HG02981 (cell line): ENCODE results near the gene ZNF804A.
A peak's percentile ranks its signal among the peaks of the same experiment; 100 is the strongest.
"Not testable (repeated sequence)": the region's sequence is repeated elsewhere in the genome, so short reads cannot be mapped to it uniquely, and the experiment has no call there.

ENCODE experiments used
- ATAC-seq: cut with Tn5 transposase; IDR thresholded peaks from one replicate; pipeline ENCODE4 v1.9.1; 2021; ENCODE audit warnings: mild to moderate bottlenecking, moderate library complexity; ENCODE audit not compliant: unreplicated experiment

ZNF804A gene

DNA sequence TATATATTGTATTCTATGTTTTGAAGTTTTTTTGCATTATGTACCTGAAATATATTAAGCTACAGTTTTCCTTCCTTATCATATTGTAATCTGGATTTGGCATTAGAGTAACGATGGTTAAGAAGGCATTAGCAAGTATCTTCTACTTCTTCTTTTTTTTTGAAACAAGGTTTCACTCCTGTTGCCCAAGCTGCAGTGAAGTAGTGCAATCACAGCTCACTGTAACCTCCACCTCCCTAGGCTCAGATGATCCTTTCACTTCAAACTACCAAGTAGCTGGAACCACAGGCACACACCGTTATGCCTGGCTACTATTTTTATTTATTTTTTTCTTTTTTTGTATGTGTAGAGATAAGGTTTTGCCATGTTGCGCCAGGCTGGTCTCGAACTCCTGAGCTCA lies 201.1 kb downstream of the ZNF804A start:
- no peak for ATAC-seq

DNA sequence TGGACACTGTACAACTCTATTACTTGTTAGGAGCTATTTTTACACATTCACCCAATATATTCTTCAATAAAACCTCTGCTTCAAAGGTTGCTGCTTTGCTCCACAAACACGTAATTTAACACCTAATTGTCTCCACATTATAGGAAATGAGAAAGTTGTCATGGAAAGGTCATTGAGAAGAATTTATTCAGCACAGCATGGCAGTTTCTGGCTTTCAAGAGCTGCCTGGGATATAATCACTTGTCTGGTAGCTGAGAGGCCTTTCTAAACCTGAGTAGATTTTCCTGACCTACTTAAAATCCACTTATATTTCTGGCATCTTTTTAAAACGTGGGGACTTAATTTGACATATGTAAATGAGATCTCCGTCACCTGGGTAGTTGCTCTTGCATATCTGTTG lies 216.1 kb downstream of the ZNF804A start:
- no peak for ATAC-seq

GRCh38 chr2:184815824-184816223 lies 217.5 kb downstream of the ZNF804A start:
- no peak for ATAC-seq

- no peak for ATAC-seq
These were observed 226.3 kb downstream of the ZNF804A start for GRCh38 chr2:184824597-184824996.

- ATAC-seq, result no peak
These were observed 232.2 kb downstream of the ZNF804A start for GRCh38 chr2:184830531-184830930.

- no peak for ATAC-seq
These were observed 236.5 kb downstream of the ZNF804A start for GRCh38 chr2:184834699-184835397.

DNA sequence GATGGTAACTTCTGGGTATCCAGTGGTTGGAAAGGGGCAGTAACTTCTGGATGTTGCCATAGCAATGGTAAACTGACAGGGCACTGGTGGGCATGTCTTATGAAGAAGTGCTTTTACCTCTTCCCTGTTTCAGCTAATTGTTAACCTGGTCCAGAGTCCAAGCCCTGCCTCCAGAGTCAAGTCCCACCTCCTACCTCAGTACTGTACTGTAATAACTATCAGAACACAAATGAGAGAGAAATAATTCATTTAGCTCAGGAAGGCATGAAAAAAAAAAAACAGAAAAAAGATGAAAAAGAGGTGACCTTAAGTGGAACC lies 237.0 kb downstream of the ZNF804A start:
- ATAC-seq, result no peak

DNA sequence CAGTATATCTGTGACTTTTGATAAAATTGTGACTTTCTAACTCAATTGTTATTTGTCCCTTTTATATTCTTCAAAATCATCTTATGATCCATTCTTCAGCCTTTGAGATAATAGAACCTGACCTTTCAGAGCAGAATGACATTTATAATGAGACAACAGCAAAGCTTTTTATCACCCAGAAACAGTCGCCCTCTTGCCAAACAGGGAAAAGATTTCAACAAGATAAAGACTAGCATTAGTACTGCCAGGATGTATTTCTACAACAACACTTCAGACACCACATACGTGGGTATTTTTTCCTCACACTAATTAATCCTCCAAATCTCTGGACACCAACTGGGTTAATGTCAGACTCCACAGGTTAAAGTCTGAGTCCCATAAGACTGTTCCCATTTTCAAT lies 249.0 kb downstream of the ZNF804A start:
- ATAC-seq, result no peak

GRCh38 chr2:184849516-184849915 lies 251.2 kb downstream of the ZNF804A start:
- no peak for ATAC-seq

DNA sequence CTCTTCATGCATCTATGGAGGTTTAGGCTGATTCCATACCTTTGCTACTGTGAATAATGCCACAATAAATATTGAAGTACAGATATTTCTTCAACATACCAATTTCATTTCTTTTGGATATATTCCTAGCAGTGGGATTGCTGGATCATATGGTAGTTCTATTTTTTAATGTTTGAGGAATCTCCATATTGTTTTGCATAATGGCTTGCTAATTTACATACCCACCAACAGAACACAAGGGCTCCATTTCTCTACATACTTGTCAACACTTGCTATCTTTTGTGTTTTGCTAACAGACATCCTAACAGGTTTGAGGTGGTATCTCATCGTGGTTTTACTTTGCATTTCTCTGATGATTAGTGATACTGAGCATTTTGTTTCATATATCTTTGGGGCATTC lies 253.2 kb downstream of the ZNF804A start:
- no peak for ATAC-seq

DNA sequence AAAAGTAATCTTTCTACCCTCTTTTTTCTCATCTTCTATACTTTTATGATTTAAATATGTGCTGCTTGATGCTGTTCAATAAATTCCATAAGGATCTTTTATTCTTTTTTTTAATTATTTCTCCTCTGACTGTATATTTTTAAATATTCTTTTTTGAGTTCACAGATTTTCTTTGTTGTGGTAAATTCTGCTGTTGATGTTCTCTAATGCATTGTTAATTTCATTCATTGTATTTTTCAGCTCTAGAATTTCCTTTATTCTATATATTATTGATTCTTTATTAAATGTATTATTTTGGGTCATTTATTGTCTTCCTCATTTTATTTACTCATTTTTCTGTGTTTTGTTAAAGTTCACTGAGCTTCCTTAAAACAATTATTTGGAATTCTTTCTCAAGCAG lies 260.9 kb downstream of the ZNF804A start:
- no peak for ATAC-seq

DNA sequence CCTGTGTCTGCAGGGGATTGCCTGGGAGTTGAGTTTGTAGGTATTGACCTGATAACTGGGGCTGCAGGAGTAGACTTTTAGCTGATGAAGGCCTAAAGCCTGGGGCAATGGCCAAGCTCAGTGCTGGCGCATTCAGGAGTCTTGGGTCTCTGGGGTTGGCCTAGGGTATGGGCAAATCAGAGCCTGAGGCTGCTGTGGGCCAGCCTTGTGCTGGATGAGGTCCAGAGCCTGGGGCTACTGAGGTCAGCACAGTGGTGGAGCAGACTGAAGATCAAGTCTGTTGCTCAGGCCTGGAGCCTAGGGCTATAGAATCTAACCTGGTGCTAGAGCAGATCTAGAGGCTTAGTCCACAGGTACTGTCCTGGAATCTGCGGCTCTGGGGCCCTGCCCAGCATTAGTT lies 262.4 kb downstream of the ZNF804A start:
- ATAC-seq, result no peak

GRCh38 chr2:184875212-184875611 lies 276.9 kb downstream of the ZNF804A start:
- ATAC-seq, result no peak

DNA sequence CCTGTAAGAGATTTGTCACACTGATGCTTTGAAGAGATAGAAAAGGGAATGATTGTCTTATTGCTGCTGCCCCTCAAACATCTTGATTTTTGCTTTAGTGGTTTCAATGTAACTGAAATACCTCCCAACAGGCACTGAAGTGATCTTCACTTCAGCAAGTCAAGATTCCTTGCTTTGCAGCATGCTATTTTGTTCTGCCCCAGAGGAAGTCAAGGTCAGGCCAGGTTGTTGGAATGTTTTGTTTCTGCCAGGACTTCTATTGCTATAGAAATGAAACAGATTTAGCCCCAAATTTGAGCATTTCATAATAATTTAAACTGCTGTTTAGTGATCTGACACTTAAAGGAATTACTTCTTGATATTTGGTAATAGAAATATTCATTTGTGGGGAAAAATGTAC lies 277.6 kb downstream of the ZNF804A start:
- no peak for ATAC-seq

DNA sequence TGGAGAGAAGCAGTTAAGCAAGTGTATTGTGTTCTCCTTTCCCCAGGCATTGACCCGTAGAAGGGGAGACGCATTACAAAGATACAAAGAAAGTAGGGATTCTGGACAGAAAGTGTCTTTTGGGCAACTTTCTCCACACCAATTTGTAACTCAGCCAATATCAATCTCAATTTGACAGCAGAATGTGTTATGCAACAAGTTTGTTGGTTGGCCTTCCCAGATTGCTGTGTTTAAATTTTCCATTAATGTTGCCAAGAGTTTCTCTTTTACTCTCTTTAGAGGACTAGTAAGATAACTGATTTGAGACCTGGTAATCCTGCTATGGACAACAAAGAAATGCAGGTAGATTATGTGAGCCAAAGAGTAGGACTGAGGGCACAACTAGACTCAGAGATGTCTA lies 279.6 kb downstream of the ZNF804A start:
- ATAC-seq, result no peak

DNA sequence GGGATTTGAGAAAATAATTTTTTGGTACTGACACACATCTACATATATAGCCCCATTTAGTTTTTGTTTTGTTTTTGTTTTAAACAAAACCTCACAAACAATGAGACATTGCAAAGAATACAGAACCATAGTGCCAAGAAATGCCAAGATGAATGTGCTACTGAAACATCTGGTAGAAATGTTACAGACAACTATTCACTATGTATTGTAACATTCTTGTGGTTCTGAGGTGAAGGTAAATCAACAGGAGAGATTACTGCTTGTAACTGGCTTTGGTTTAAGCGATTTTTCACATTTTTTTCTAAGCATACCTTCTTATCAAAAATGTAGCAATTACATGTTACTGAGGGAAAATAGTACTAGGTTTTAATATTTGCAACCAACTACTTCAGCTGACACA lies 281.3 kb downstream of the ZNF804A start:
- no peak for ATAC-seq

DNA sequence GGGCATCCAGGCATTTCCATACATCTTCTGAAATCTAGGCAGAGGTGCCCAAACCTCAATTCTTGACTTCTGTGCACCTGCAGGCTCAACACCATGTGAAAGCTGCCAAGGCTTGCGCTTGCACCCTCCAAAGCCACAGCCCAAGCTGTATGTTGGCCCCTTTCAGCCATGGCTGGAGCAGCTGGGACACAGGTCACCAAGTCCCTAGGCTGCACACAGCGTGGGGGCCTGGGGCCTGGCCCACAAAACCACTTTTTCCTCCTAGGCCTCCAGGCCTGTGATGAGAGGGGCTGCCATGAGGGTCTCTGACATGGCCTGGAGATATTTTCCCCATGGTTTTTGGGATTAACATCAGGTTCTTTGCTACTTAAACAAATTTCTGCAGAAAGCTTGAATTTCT lies 288.3 kb downstream of the ZNF804A start:
- ATAC-seq, result not testable (repeated sequence)

GRCh38 chr2:184890311-184890710 lies 292.0 kb downstream of the ZNF804A start:
- peak; percentile 51 for ATAC-seq

GRCh38 chr2:184904991-184905390 lies 306.7 kb downstream of the ZNF804A start:
- ATAC-seq, result no peak

DNA sequence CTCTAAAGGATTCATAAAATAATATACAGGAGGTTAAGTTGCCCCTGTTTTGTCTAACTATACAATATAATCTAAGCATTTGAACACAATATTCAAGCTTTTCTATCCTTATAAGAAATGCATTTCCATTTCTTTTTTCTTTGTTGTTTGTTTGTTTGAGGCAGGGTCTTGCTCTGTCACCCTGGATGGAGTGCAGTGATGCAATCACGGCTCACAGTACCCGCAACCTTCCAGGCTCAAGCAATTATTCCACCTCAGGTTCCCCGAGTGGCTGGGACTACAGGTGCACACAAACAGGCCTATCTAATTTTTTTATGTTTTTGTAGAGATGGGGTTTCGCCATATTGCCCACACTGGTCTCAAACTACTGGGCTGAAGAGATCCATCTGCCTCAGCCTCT lies 307.8 kb downstream of the ZNF804A start:
- no peak for ATAC-seq

- ATAC-seq, result no peak
These were observed 308.4 kb downstream of the ZNF804A start for GRCh38 chr2:184906709-184907108.

- ATAC-seq, result no peak
These were observed 310.6 kb downstream of the ZNF804A start for GRCh38 chr2:184908966-184909365.

GRCh38 chr2:184920451-184920965 lies 322.2 kb downstream of the ZNF804A start:
- ATAC-seq, result no peak
